H9 (cell line): ENCODE results near the gene NPAS2. TPM values are rescaled to one million over a fixed set of nuclear protein-coding genes. Genes with fewer than 3 reads are reported as not detected.

Experiments used
- DNase-seq: peaks from one replicate; pipeline ENCODE4 v3.0.0-alpha.2; 2017
- H2AFZ ChIP-seq: one replicate; pipeline ENCODE4 v1.6.1; 2013; ENCODE audit warnings: mild to moderate bottlenecking, low read length, control low read depth, moderate library complexity
- H2AK5ac ChIP-seq: 2 replicates; pipeline ENCODE4 v1.6.1; 2013; ENCODE audit warnings: low read length, control low read depth, mixed read lengths; ENCODE audit not compliant: insufficient read length
- H2BK120ac ChIP-seq: one replicate; pipeline ENCODE4 v1.6.1; 2013; ENCODE audit warnings: low read depth, mild to moderate bottlenecking, low read length, control low read depth, inconsistent platforms; ENCODE audit not compliant: poor library complexity, severe bottlenecking
- H2BK12ac ChIP-seq: 2 replicates; pipeline ENCODE4 v1.6.1; 2013; ENCODE audit warnings: low read length, control low read depth, mixed read lengths, low read depth; ENCODE audit not compliant: insufficient read length
- H2BK15ac ChIP-seq: 2 replicates; pipeline ENCODE4 v1.6.1; 2013; ENCODE audit warnings: low read depth, low read length, control low read depth
- H2BK20ac ChIP-seq: one replicate; pipeline ENCODE4 v1.6.1; 2013; ENCODE audit warnings: low read depth, mild to moderate bottlenecking, low read length, control low read depth, inconsistent platforms; ENCODE audit not compliant: poor library complexity, severe bottlenecking
- H2BK5ac ChIP-seq: 2 replicates; pipeline ENCODE4 v1.6.1; 2013; ENCODE audit warnings: low read length, control low read depth, mixed read lengths; ENCODE audit not compliant: insufficient read length
- H3K14ac ChIP-seq: 2 replicates; pipeline ENCODE4 v1.6.1; 2013; ENCODE audit warnings: low read length, control low read depth; ENCODE audit not compliant: insufficient read depth
- H3K18ac ChIP-seq: 2 replicates; pipeline ENCODE4 v1.6.1; 2013; ENCODE audit warnings: low read depth, mild to moderate bottlenecking, mixed read lengths, low read length, control low read depth; ENCODE audit not compliant: insufficient read length
- H3K23ac ChIP-seq: 2 replicates; pipeline ENCODE4 v1.6.1; 2013; ENCODE audit warnings: low read length, control low read depth, mixed read lengths, low read depth; ENCODE audit not compliant: insufficient read length
- H3K23me2 ChIP-seq: 2 replicates; pipeline ENCODE4 v1.6.1; 2013; ENCODE audit warnings: low read depth, mild to moderate bottlenecking, mixed read lengths, low read length, control low read depth; ENCODE audit not compliant: insufficient read length, poor library complexity, severe bottlenecking
- H3K27ac ChIP-seq: 2 replicates; pipeline ENCODE4 v1.5.1; 2013; ENCODE audit warnings: low read length, control low read depth, mixed read lengths, low read depth; ENCODE audit not compliant: insufficient read length
- H3K27me3 ChIP-seq: 2 replicates; pipeline ENCODE4 v1.6.1; 2013; ENCODE audit warnings: low read length, control low read depth, inconsistent platforms; ENCODE audit not compliant: insufficient read depth
- H3K4ac ChIP-seq: 2 replicates; pipeline ENCODE4 v1.6.1; 2013; ENCODE audit warnings: low read depth, mild to moderate bottlenecking, control low read depth, inconsistent platforms, low read length, moderate library complexity
- H3K4me1 ChIP-seq: 2 replicates; pipeline ENCODE4 v1.6.1; 2013; ENCODE audit warnings: low read length, control low read depth, inconsistent platforms; ENCODE audit not compliant: insufficient read depth
- H3K4me2 ChIP-seq: 2 replicates; pipeline ENCODE4 v1.6.1; 2013; ENCODE audit warnings: low read length, control low read depth, mixed read lengths; ENCODE audit not compliant: insufficient read length, insufficient read depth
- H3K56ac ChIP-seq: 2 replicates; pipeline ENCODE4 v1.6.1; 2013; ENCODE audit warnings: low read depth, mild to moderate bottlenecking, mixed read lengths, low read length, control low read depth; ENCODE audit not compliant: insufficient read length
- H3K79me1 ChIP-seq: 2 replicates; pipeline ENCODE4 v1.6.1; 2013; ENCODE audit warnings: low read depth, mild to moderate bottlenecking, moderate library complexity, low read length, control low read depth, inconsistent platforms; ENCODE audit not compliant: insufficient read depth, poor library complexity, severe bottlenecking
- H3K79me2 ChIP-seq: 2 replicates; pipeline ENCODE4 v1.6.1; 2013; ENCODE audit warnings: low read length, control low read depth, inconsistent platforms; ENCODE audit not compliant: insufficient read depth
- H3K9ac ChIP-seq: 2 replicates; pipeline ENCODE4 v1.6.1; 2013; ENCODE audit warnings: low read length, control low read depth, mixed read lengths; ENCODE audit not compliant: insufficient read length; ENCODE audit errors: extremely low read depth
- H3K9me3 ChIP-seq: one replicate; pipeline ENCODE4 v1.6.1; 2013; ENCODE audit warnings: low read depth, low read length, inconsistent platforms; ENCODE audit not compliant: control insufficient read depth
- H3T11ph ChIP-seq: one replicate; pipeline ENCODE4 v1.6.1; 2013; ENCODE audit warnings: mild to moderate bottlenecking, low read length, control low read depth, inconsistent platforms
- H4K20me1 ChIP-seq: one replicate; pipeline ENCODE4 v1.6.1; 2013; ENCODE audit not compliant: control insufficient read depth, insufficient read length, insufficient read depth
- H4K5ac ChIP-seq: 2 replicates; pipeline ENCODE4 v1.6.1; 2013; ENCODE audit warnings: low read depth, mild to moderate bottlenecking, mixed read lengths, low read length, control low read depth; ENCODE audit not compliant: insufficient read length
- H4K8ac ChIP-seq: replicated peaks from 2 replicates; pipeline ENCODE4 v1.6.1; 2013; ENCODE audit warnings: low read length, control low read depth, mixed read lengths, low read depth; ENCODE audit not compliant: insufficient read length
- H4K91ac ChIP-seq: 2 replicates; pipeline ENCODE4 v1.6.1; 2013; ENCODE audit warnings: low read depth, mild to moderate bottlenecking, moderate library complexity, mixed read lengths, low read length, control low read depth; ENCODE audit not compliant: insufficient read length
- H3K27ac Mint-ChIP-seq, 3 experiments: 2 replicates in 2 of 3; 3 replicates in 1 of 3; pipeline ENCODE4 v1.8.0; 2020 to 2021; ENCODE audit warnings: mixed read lengths in 3 of 3, mild to moderate bottlenecking in 1 of 3, moderate library complexity in 1 of 3
- H3K27me3 Mint-ChIP-seq: 2 replicates; pipeline ENCODE4 v1.8.0; 2021; ENCODE audit warnings: low read depth, mild to moderate bottlenecking, moderate library complexity, mixed read lengths
- H3K36me3 Mint-ChIP-seq, 3 experiments: 2 replicates in 2 of 3; 3 replicates in 1 of 3; pipeline ENCODE4 v1.8.0; 2020 to 2021; ENCODE audit warnings: low read depth in 3 of 3, mixed read lengths in 3 of 3; ENCODE audit not compliant: insufficient read depth in 1 of 3
- H3K4me1 Mint-ChIP-seq, 2 experiments: 2 replicates each; pipeline ENCODE4 v1.8.0; 2020; ENCODE audit warnings: mixed read lengths in 2 of 2
- H3K4me3 Mint-ChIP-seq, 2 experiments: 2 replicates in 1 of 2; 3 replicates in 1 of 2; pipeline ENCODE4 v1.8.0; 2020 to 2021; ENCODE audit warnings: mild to moderate bottlenecking in 2 of 2, mixed read lengths in 2 of 2, moderate library complexity in 1 of 2
- H3K9me3 Mint-ChIP-seq, 2 experiments: 2 replicates in 1 of 2; 3 replicates in 1 of 2; pipeline ENCODE4 v1.8.0; 2020; ENCODE audit warnings: mild to moderate bottlenecking in 2 of 2, mixed read lengths in 2 of 2, moderate library complexity in 1 of 2
- CTCF ChIP-seq: fragments of 200-600 bp; sonication (generic); conservative IDR thresholded peaks from 3 replicates; pipeline ENCODE4 v1.8.0; 2021; ENCODE audit warnings: antibody characterized with exemption, mild to moderate bottlenecking
- WGBS: extraction: QIAGEN DNeasy Blood & Tissue Kit; methylation state at CpG from one replicate; pipeline ENCODE4 v1.1.7; 2013; ENCODE audit warnings: missing lambda C conversion rate, low lambda C conversion rate, mixed read lengths; ENCODE audit not compliant: insufficient read length; ENCODE audit errors: extremely low coverage; 5-methylcytosine and 5-hydroxymethylcytosine counted together
- total RNA-seq: library from RNA; stranded (reverse); gene quantifications from 2 replicates; pipeline ENCODE4 v1.2.1, GENCODE V29; 2021

The NPAS2 gene
- total RNA-seq, 1 experiment from 2014 or later, result 1.3 TPM

GRCh38 chr2:100888601-100889000 lies 68.7 kb downstream of the NPAS2 start:
- H3K4me1 Mint-ChIP-seq, result peaks cover 36 to 40% of the 10 kb centered on the region in 2 experiments
- H3K4me2 ChIP-seq, result no peak overlapping the region
- no peak overlapping the region for H3K9ac ChIP-seq
- no peak for TF ChIP-seq CTCF
- H2AK5ac ChIP-seq, result no peak overlapping the region
- no peak overlapping the region for H2BK20ac ChIP-seq
- no peak overlapping the region for H2BK15ac ChIP-seq
- H2BK12ac ChIP-seq, result no peak overlapping the region
- H3K27ac Mint-ChIP-seq, result 0 out of 7 replicates have a peak overlapping the region, but pooled peaks of 1 of the 3 experiments have one; percentile 28
- WGBS, result no CpG with 5 or more reads among the region's 3 CpGs
- no peaks in the 10 kb centered on the region for H3K36me3 Mint-ChIP-seq
- no peak overlapping the region for H3K23ac ChIP-seq
- no peaks in the 10 kb centered on the region; the same call in 1 of the 2 replicates for H3K27me3 Mint-ChIP-seq
- H3K4me3 Mint-ChIP-seq, result no peak overlapping the region
- H4K5ac ChIP-seq, result no peak overlapping the region
- no peak overlapping the region for H2BK120ac ChIP-seq
- H3K27me3 ChIP-seq, result no peaks in the 10 kb centered on the region
- H2BK5ac ChIP-seq, result no peak overlapping the region
- H3K9me3 ChIP-seq, result no peaks in the 10 kb centered on the region
- no peak overlapping the region for H3K14ac ChIP-seq
- DNase-seq, result no peak
- peaks cover 13% of the 10 kb centered on the region; the same call in 1 of the 2 replicates for H3K4me1 ChIP-seq
- no peak overlapping the region for H3K27ac ChIP-seq
- H2AFZ ChIP-seq, result no peak overlapping the region
- no peak overlapping the region for H4K8ac ChIP-seq
- no peaks in the 10 kb centered on the region for H3K23me2 ChIP-seq
- H4K20me1 ChIP-seq, result no peaks in the 10 kb centered on the region
- H3K9me3 Mint-ChIP-seq, result no peaks in the 10 kb centered on the region
- H3K79me2 ChIP-seq, result no peaks in the 10 kb centered on the region
- H4K91ac ChIP-seq, result no peak overlapping the region
- no peak overlapping the region for H3K18ac ChIP-seq
- no peak overlapping the region for H3K4ac ChIP-seq
- no peak overlapping the region for H3T11ph ChIP-seq
- no peaks in the 10 kb centered on the region for H3K79me1 ChIP-seq
- no peak overlapping the region for H3K56ac ChIP-seq
